Smooth muscle cell (in vitro differentiated cells): ENCODE measurements around the gene CFAP157. TPM values are rescaled to one million over a fixed set of nuclear protein-coding genes. Genes with fewer than 3 reads are reported as not detected.

Experiments used
- polyA plus RNA-seq: library from polyadenylated mRNA; unstranded; fragments of >200 nt; fragmentation: Nextera tagmentation; extraction: Ambion mirVana; gene quantifications from 2 replicates; pipeline ENCODE4 v1.2.1, GENCODE V29; 2016
- total RNA-seq: library from RNA; depleted of rRNA; stranded (reverse); fragments of >200 nt; gene quantifications from 2 replicates; pipeline ENCODE4 v1.2.3, GENCODE V29; 2014

The CFAP157 gene
- total and polyA plus RNA-seq, 2 experiments from 2014 or later, result 0.33 TPM; not detected in 1

Other genes with a start within 250 kb of the CFAP157 start
- gene STXBP1, start 94.7 kb upstream of the CFAP157 start, total RNA-seq, result 22.4 and 39.5 TPM in 2 replicates
- gene STXBP1, start 94.7 kb upstream of the CFAP157 start, polyA plus RNA-seq, result 22.8 and 26.7 TPM in 2 replicates
- gene PTRH1, start 8.7 kb downstream of the CFAP157 start, total RNA-seq, result 5.6 and 11.9 TPM in 2 replicates
- gene PTRH1, start 8.7 kb downstream of the CFAP157 start, polyA plus RNA-seq, result 33.8 and 34.7 TPM in 2 replicates
- gene TTC16, start 9.1 kb downstream of the CFAP157 start, total RNA-seq, result not detected in 2 replicates
- 0.22 TPM in 1 of 2 replicates, not detected in the other for gene TTC16, start 9.1 kb downstream of the CFAP157 start, polyA plus RNA-seq
- 6.5 and 7.3 TPM in 2 replicates for gene TOR2A, start 28.3 kb downstream of the CFAP157 start, total RNA-seq
- gene TOR2A, start 28.3 kb downstream of the CFAP157 start, polyA plus RNA-seq, result 11.5 and 12.3 TPM in 2 replicates
- gene SH2D3C, start 71.7 kb downstream of the CFAP157 start, total RNA-seq, result 1.5 TPM in 1 of 2 replicates, not detected in the other
- 0.54 and 0.83 TPM in 2 replicates for gene SH2D3C, start 71.7 kb downstream of the CFAP157 start, polyA plus RNA-seq
- 38.2 and 48.0 TPM in 2 replicates for gene CDK9, start 79.0 kb downstream of the CFAP157 start, total RNA-seq
- 61.4 and 68.6 TPM in 2 replicates for gene CDK9, start 79.0 kb downstream of the CFAP157 start, polyA plus RNA-seq
- gene FPGS, start 95.9 kb downstream of the CFAP157 start, total RNA-seq, result 9.2 and 12.9 TPM in 2 replicates
- 26.2 and 34.9 TPM in 2 replicates for gene FPGS, start 95.9 kb downstream of the CFAP157 start, polyA plus RNA-seq
- 11.1 and 12.6 TPM in 2 replicates for gene ENG, start 147.7 kb downstream of the CFAP157 start, total RNA-seq
- gene ENG, start 147.7 kb downstream of the CFAP157 start, polyA plus RNA-seq, result 42.4 and 54.1 TPM in 2 replicates
- gene AK1, start 170.7 kb downstream of the CFAP157 start, total RNA-seq, result 22.2 and 52.4 TPM in 2 replicates
- gene AK1, start 170.7 kb downstream of the CFAP157 start, polyA plus RNA-seq, result 97.8 and 115 TPM in 2 replicates
- 34.3 and 36.4 TPM in 2 replicates for gene ST6GALNAC6, start 192.6 kb downstream of the CFAP157 start, total RNA-seq
- gene ST6GALNAC6, start 192.6 kb downstream of the CFAP157 start, polyA plus RNA-seq, result 48.8 and 65.8 TPM in 2 replicates
- 5.3 and 22.5 TPM in 2 replicates for gene ST6GALNAC4, start 210.1 kb downstream of the CFAP157 start, total RNA-seq
- 12.1 and 13.6 TPM in 2 replicates for gene ST6GALNAC4, start 210.1 kb downstream of the CFAP157 start, polyA plus RNA-seq
- 1.1 and 9.2 TPM in 2 replicates for gene PIP5KL1, start 223.8 kb downstream of the CFAP157 start, total RNA-seq
- 2.7 and 9.7 TPM in 2 replicates for gene PIP5KL1, start 223.8 kb downstream of the CFAP157 start, polyA plus RNA-seq
- gene DPM2, start 230.9 kb downstream of the CFAP157 start, total RNA-seq, result 23.6 and 26.0 TPM in 2 replicates
- 68.5 and 72.8 TPM in 2 replicates for gene DPM2, start 230.9 kb downstream of the CFAP157 start, polyA plus RNA-seq